ENCODE measurements around the gene ZMYND8.

The ZMYND8 gene

GRCh38 chr20:47318586-47319516 lies 37.6 kb downstream of the ZMYND8 start:
- DNase-seq (ENCODE audit: extremely low spot score), result peak; percentile 40
- no peak for TF ChIP-seq NFRKB (IDR thresholded peaks at IDR 0.05)
- TF ChIP-seq LEF1 (IDR thresholded peaks at IDR 0.05; ENCODE audit: borderline replicate concordance), result no peak
- no peak for TF ChIP-seq FOXM1 (IDR thresholded peaks at IDR 0.05; ENCODE audit: borderline replicate concordance)
- no peak for TF ChIP-seq HDGF (IDR thresholded peaks at IDR 0.05; ENCODE audit: borderline replicate concordance)
- no peak for TF ChIP-seq ELF4 (IDR thresholded peaks at IDR 0.05)
- no peak for TF ChIP-seq SUZ12 (IDR thresholded peaks at IDR 0.05)
- TF ChIP-seq FOXA1 (IDR thresholded peaks at IDR 0.05), result no peak
- no peak for TF ChIP-seq L3MBTL2 (conservative IDR thresholded peaks at IDR 0.05)
- TF ChIP-seq SP1 (IDR thresholded peaks at IDR 0.05), result no peak
- no peak for TF ChIP-seq ARNT (IDR thresholded peaks at IDR 0.05)
- TF ChIP-seq FOXK2 (IDR thresholded peaks at IDR 0.05), result no peak
- no peak for TF ChIP-seq BHLHE40 (IDR thresholded peaks at IDR 0.05; ENCODE audit: borderline replicate concordance)
- no peak for TF ChIP-seq ZNF384 (IDR thresholded peaks at IDR 0.05)
- CTCF ChIA-PET, result no interaction called here
- POLR2A ChIA-PET, result interaction anchor here (2.9 to 3.5 kb wide), 2 partner anchors 39 kb away, joined by 17 to 20 read pairs; partner anchors contain the start of gene ZMYND8

GRCh38 chr20:47318027-47318585 lies 38.4 kb downstream of the ZMYND8 start:
- CTCF ChIA-PET, result no interaction called here
- DNase-seq (ENCODE audit: extremely low spot score), result no peak
- POLR2A ChIA-PET, result interaction anchor here (2.9 kb wide), 1 partner anchor 39 kb away, joined by 20 read pairs; the partner anchor contains the start of gene ZMYND8
- TF ChIP-seq LEF1 (IDR thresholded peaks at IDR 0.05; ENCODE audit: borderline replicate concordance), result no peak
- no peak for TF ChIP-seq L3MBTL2 (conservative IDR thresholded peaks at IDR 0.05)
- TF ChIP-seq ZNF384 (IDR thresholded peaks at IDR 0.05), result no peak
- no peak for TF ChIP-seq FOXA1 (IDR thresholded peaks at IDR 0.05)
- TF ChIP-seq TARDBP (IDR thresholded peaks at IDR 0.05), result no peak
- no peak for TF ChIP-seq HDGF (IDR thresholded peaks at IDR 0.05; ENCODE audit: borderline replicate concordance)
- TF ChIP-seq CTBP1 (IDR thresholded peaks at IDR 0.05; ENCODE audit: borderline replicate concordance), result no peak
- TF ChIP-seq SP1 (IDR thresholded peaks at IDR 0.05), result no peak
- TF ChIP-seq ARNT (IDR thresholded peaks at IDR 0.05), result no peak
- TF ChIP-seq, protein P1, sequence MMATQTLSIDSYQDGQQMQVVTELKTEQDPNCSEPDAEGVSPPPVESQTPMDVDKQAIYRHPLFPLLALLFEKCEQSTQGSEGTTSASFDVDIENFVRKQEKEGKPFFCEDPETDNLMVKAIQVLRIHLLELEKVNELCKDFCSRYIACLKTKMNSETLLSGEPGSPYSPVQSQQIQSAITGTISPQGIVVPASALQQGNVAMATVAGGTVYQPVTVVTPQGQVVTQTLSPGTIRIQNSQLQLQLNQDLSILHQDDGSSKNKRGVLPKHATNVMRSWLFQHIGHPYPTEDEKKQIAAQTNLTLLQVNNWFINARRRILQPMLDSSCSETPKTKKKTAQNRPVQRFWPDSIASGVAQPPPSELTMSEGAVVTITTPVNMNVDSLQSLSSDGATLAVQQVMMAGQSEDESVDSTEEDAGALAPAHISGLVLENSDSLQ (IDR thresholded peaks at IDR 0.05), result no peak
- no peak for TF ChIP-seq NFRKB (IDR thresholded peaks at IDR 0.05)
- TF ChIP-seq ELF4 (IDR thresholded peaks at IDR 0.05), result no peak
- TF ChIP-seq FOXK2 (IDR thresholded peaks at IDR 0.05), result no peak
- TF ChIP-seq FOXM1 (IDR thresholded peaks at IDR 0.05; ENCODE audit: borderline replicate concordance), result no peak
- no peak for TF ChIP-seq SUZ12 (IDR thresholded peaks at IDR 0.05)
- no peak for TF ChIP-seq BHLHE40 (IDR thresholded peaks at IDR 0.05; ENCODE audit: borderline replicate concordance)

- POLR2A ChIA-PET, result interaction anchor here (1.1 to 2.9 kb wide), 2 partner anchors 11 to 40 kb away, joined by 4 to 20 read pairs; partner anchors contain the start of gene ZMYND8
- TF ChIP-seq ARNT (IDR thresholded peaks at IDR 0.05) (no peak), ZNF384 (IDR thresholded peaks at IDR 0.05) (no peak), FOXK2 (IDR thresholded peaks at IDR 0.05) (no peak), BHLHE40 (IDR thresholded peaks at IDR 0.05; ENCODE audit: borderline replicate concordance) (no peak), FOXM1 (IDR thresholded peaks at IDR 0.05; ENCODE audit: borderline replicate concordance) (no peak)
- DNase-seq (ENCODE audit: extremely low spot score), result no peak
- CTCF ChIA-PET, result no interaction called here
Measured at GRCh38 chr20:47317127-47317895, 39.2 kb downstream of the ZMYND8 start.

DNA sequence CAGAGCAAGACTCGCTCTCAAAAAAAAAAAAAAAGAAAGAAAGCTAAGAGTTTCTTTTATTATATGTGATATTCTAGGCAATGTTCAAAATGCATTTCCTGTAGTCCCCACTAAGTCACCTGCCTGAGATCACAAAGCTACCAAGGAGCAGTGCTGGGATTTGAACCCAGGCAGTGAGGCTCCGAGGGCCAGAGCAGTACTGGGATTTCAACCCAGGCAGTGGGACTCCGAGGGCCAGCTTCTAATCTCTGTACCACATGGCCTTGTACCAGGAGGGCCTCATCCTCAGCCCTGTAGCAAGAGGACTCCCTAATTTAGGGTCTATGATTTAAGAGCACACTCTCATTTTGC lies 39.7 kb downstream of the ZMYND8 start:
- CTCF ChIA-PET, result interaction anchor here (1.4 kb wide), 1 partner anchor 67 kb away, joined by 4 read pairs; no protein-coding TSS in a partner anchor
- POLR2A ChIA-PET, result interaction anchor here (1.1 to 2.9 kb wide), 2 partner anchors 12 to 41 kb away, joined by 4 to 20 read pairs; partner anchors contain the start of gene ZMYND8
- no peak for DNase-seq (ENCODE audit: extremely low spot score)
- no peak for TF ChIP-seq TARDBP (IDR thresholded peaks at IDR 0.05)
- no peak for TF ChIP-seq LEF1 (IDR thresholded peaks at IDR 0.05; ENCODE audit: borderline replicate concordance)
- no peak for TF ChIP-seq ELF4 (IDR thresholded peaks at IDR 0.05)
- no peak for TF ChIP-seq FOXM1 (IDR thresholded peaks at IDR 0.05; ENCODE audit: borderline replicate concordance)
- no peak for TF ChIP-seq SP1 (IDR thresholded peaks at IDR 0.05)
- TF ChIP-seq FOXA1 (IDR thresholded peaks at IDR 0.05), result no peak
- TF ChIP-seq L3MBTL2 (conservative IDR thresholded peaks at IDR 0.05), result no peak
- no peak for TF ChIP-seq BHLHE40 (IDR thresholded peaks at IDR 0.05; ENCODE audit: borderline replicate concordance)
- TF ChIP-seq HDGF (IDR thresholded peaks at IDR 0.05; ENCODE audit: borderline replicate concordance), result no peak
- no peak for TF ChIP-seq ARNT (IDR thresholded peaks at IDR 0.05)
- TF ChIP-seq, protein P1 (IDR thresholded peaks at IDR 0.05), result no peak
- no peak for TF ChIP-seq SUZ12 (IDR thresholded peaks at IDR 0.05)

GRCh38 chr20:47315339-47316056 lies 41.0 kb downstream of the ZMYND8 start:
- no peak for DNase-seq (ENCODE audit: extremely low spot score)
- TF ChIP-seq NFRKB (IDR thresholded peaks at IDR 0.05), result no peak
- TF ChIP-seq, protein P1 (IDR thresholded peaks at IDR 0.05), result 0 out of 2 replicates have a peak, but pooled peaks have one; percentile 46
- ChIA-PET POLR2A (interaction anchor here (2.9 kb wide), 1 partner anchor 42 kb away, joined by 20 read pairs; the partner anchor contains the start of gene ZMYND8), CTCF (interaction anchor here (1.4 kb wide), 1 partner anchor 69 kb away, joined by 4 read pairs; no protein-coding TSS in a partner anchor)
